GM12878 (cell line): ENCODE data around the gene ANKHD1. TPM values are rescaled to one million over a fixed set of nuclear protein-coding genes. Genes with fewer than 3 reads are reported as not detected.

ENCODE experiments used
- ATAC-seq: fragments of 200-7000 bp; cut with Tn5 transposase; 3 replicates; pipeline ENCODE4 v1.9.1; 2020; ENCODE audit warnings: mild to moderate bottlenecking, moderate library complexity
- BruUV-seq: library from RNA; stranded (reverse); fragments of 400-500 nt; replicated peaks from 2 replicates; lab custom pipeline; 2021; lab: Mats Ljungman, UMichigan
- CTCF ChIA-PET: fragments of 300-600 bp; sonication (Branson Sonifier 250); formaldehyde crosslinking; extraction: SDS; loops from one replicate; lab custom pipeline; 2021; ENCODE audit warnings: inconsistent platforms; lab: Yijun Ruan, JAX
- POLR2A ChIA-PET: fragments of 350-600 bp; formaldehyde crosslinking; extraction: SDS; loops from one replicate; lab custom pipeline; 2021; ENCODE audit warnings: inconsistent platforms; lab: Charles Lee
- RAD21 ChIA-PET: fragments of 300-600 bp; sonication (Branson Sonifier 250); formaldehyde crosslinking; loops from one replicate; lab custom pipeline; 2023; ENCODE audit warnings: antibody characterized with exemption; ENCODE audit not compliant: unreplicated experiment; lab: Charles Lee
- SMC1A ChIA-PET: fragments of 300-600 bp; sonication (Branson Sonifier 250); formaldehyde crosslinking; loops from one replicate; lab custom pipeline; 2023; ENCODE audit not compliant: unreplicated experiment, uncharacterized antibody; lab: Charles Lee
- DNase-seq: peaks from one replicate; pipeline ENCODE4 v3.0.0-alpha.2; 2011; ENCODE audit warnings: low read depth, low spot score
- FAIRE-seq: peaks from 3 replicates; lab custom pipeline; 2011; peaks lifted over from hg19 to GRCh38; lab: Jason Lieb, UNC
- H2AFZ ChIP-seq: 2 replicates; pipeline ENCODE4 v1.6.0; 2011; ENCODE audit warnings: low read depth, low read length, control low read depth; ENCODE audit not compliant: control insufficient read depth
- H3K27ac ChIP-seq: 2 replicates; pipeline ENCODE4 v1.5.1; 2011; ENCODE audit warnings: control low read depth; ENCODE audit not compliant: control insufficient read depth, insufficient read depth
- H3K27me3 ChIP-seq, 2 experiments: replicated peaks in 1 of 2; 2 replicates each; pipeline versions ENCODE4 v1.6.0 to v1.6.1; 2011; ENCODE audit warnings: low read length in 1 of 2; ENCODE audit not compliant: control insufficient read depth in 2 of 2, insufficient read depth in 2 of 2
- H3K36me3 ChIP-seq, 2 experiments: 2 replicates each; pipeline ENCODE4 v1.5.1; 2011; ENCODE audit warnings: low read length in 1 of 2; ENCODE audit not compliant: control insufficient read depth in 2 of 2, insufficient read depth in 2 of 2
- H3K4me1 ChIP-seq: 2 replicates; pipeline ENCODE4 v1.6.1; 2011; ENCODE audit warnings: mild to moderate bottlenecking, low read length, moderate library complexity, mixed read lengths; ENCODE audit not compliant: control insufficient read depth, insufficient read depth
- H3K4me2 ChIP-seq: 2 replicates; pipeline ENCODE4 v1.6.0; 2011; ENCODE audit warnings: control low read depth; ENCODE audit not compliant: control insufficient read depth, insufficient read depth
- H3K4me3 ChIP-seq: fragments of 200-600 bp; sonication (generic); 2 replicates; pipeline ENCODE4 v1.5.1; 2016
- H3K79me2 ChIP-seq: 2 replicates; pipeline ENCODE4 v1.6.0; 2011; ENCODE audit warnings: low read length; ENCODE audit not compliant: control insufficient read depth, insufficient read depth
- H3K9ac ChIP-seq: 2 replicates; pipeline ENCODE4 v1.8.0; 2011; ENCODE audit warnings: low read length, control low read depth, mixed read lengths; ENCODE audit not compliant: control insufficient read depth, insufficient read depth
- H3K9me3 ChIP-seq: replicated peaks from 3 replicates; pipeline ENCODE4 v1.5.1; 2011; ENCODE audit warnings: mild to moderate bottlenecking, low read length; ENCODE audit not compliant: control insufficient read depth, insufficient read depth
- H4K20me1 ChIP-seq: 2 replicates; pipeline ENCODE4 v1.6.0; 2011; ENCODE audit not compliant: control insufficient read depth, insufficient read depth
- ESRRA ChIP-seq: IDR thresholded peaks from 2 replicates; pipeline ENCODE4 v1.6.1; 2012; ENCODE audit warnings: mild to moderate bottlenecking, low read length, improper control_type of control experiment
- HCFC1 ChIP-seq: fragments of 150-350 bp; IDR thresholded peaks from 2 replicates; pipeline ENCODE4 v1.6.1; 2014; ENCODE audit warnings: low read length
- HDAC2 ChIP-seq: fragments of 200-600 bp; sonication (generic); IDR thresholded peaks from 2 replicates; pipeline ENCODE4 v1.6.1; 2017
- RBBP5 ChIP-seq: fragments of 200-600 bp; sonication (generic); conservative IDR thresholded peaks from 2 replicates; pipeline ENCODE4 v1.6.1; 2016
- SREBF1 ChIP-seq: IDR thresholded peaks from 2 replicates; pipeline ENCODE4 v1.6.1; 2012; ENCODE audit warnings: mild to moderate bottlenecking, low read length
- STAT1 ChIP-seq: fragments of 450-650 bp; conservative IDR thresholded peaks from 2 replicates; pipeline ENCODE4 v1.6.1; 2014; ENCODE audit warnings: antibody characterized with exemption, mild to moderate bottlenecking
- TAF1 ChIP-seq: IDR thresholded peaks from 2 replicates; pipeline ENCODE4 v1.6.1; 2011; ENCODE audit warnings: mild to moderate bottlenecking, low read depth, low read length, borderline replicate concordance
- ZSCAN29 ChIP-seq: fragments of 450-650 bp; IDR thresholded peaks from 2 replicates; pipeline ENCODE4 v1.6.1; 2017; ENCODE audit warnings: mild to moderate bottlenecking, moderate library complexity
- WGBS: methylation state at CpG from one replicate; pipeline ENCODE4 v1.1.6; 2016; ENCODE audit warnings: low lambda C conversion rate; ENCODE audit not compliant: insufficient replicate concordance, insufficient coverage; ENCODE audit errors: missing lambda C conversion rate; 5-methylcytosine and 5-hydroxymethylcytosine counted together
- in situ Hi-C: fragments of 300-500 bp; cut with MboI; formaldehyde crosslinking; loops from 9 replicates; pipeline ENCODE4 v1.14.3; 2018; ENCODE audit warnings: mixed read lengths
- intact Hi-C: fragments of 100-400 bp; cut with micrococcal nuclease; formaldehyde crosslinking; loops from one replicate; pipeline ENCODE4 v1.14.2; 2022; ENCODE audit not compliant: unreplicated experiment
- polyA plus RNA-seq, 11 experiments: library from polyadenylated mRNA; depleted of rRNA in 4 of 11; unstranded in 6 of 11; stranded (reverse) in 5 of 11; fragments of >200 nt; fragmentation: Nextera tagmentation in 4 of 11; fragmentation: Illumina TruSeq in 1 of 11; extraction: Ambion mirVana in 4 of 11; extraction: Trizol in 1 of 11; gene quantifications; 1 replicate in 1 of 11; 2 replicates in 10 of 11; pipeline versions ENCODE4 v1.2.1 to v1.2.3, GENCODE V29; 2011 to 2016; ENCODE audit warnings: inconsistent platforms in 2 of 11, missing spikeins in 2 of 11, low read depth in 1 of 11
- total RNA-seq, 4 experiments: library from RNA; depleted of rRNA in 3 of 4; stranded (reverse); fragments of >200 nt in 3 of 4; fragmentation: Illumina TruSeq in 1 of 4; extraction: Trizol in 1 of 4; gene quantifications; 2 replicates each; pipeline versions ENCODE4 v1.2.1 to v1.2.3, GENCODE V29; 2013 to 2021
- TF ChIP-seq, protein P1 (sequence below): fragments of 450-650 bp; IDR thresholded peaks from 2 replicates; pipeline ENCODE4 v1.6.1; 2017; ENCODE audit warnings: low read depth, mild to moderate bottlenecking, moderate library complexity
- TF ChIP-seq, protein P2 (sequence below): fragments of 150-350 bp; IDR thresholded peaks from 2 replicates; pipeline ENCODE4 v1.6.1; 2016; ENCODE audit warnings: low read depth, low read length

ANKHD1 gene
- total and polyA plus RNA-seq, 10 of the 15 experiments (the other 5 are each of a cell fraction or from before 2014, with no cell fraction given) = 31.6 to 96.8 (median 74.3) TPM

DNA sequence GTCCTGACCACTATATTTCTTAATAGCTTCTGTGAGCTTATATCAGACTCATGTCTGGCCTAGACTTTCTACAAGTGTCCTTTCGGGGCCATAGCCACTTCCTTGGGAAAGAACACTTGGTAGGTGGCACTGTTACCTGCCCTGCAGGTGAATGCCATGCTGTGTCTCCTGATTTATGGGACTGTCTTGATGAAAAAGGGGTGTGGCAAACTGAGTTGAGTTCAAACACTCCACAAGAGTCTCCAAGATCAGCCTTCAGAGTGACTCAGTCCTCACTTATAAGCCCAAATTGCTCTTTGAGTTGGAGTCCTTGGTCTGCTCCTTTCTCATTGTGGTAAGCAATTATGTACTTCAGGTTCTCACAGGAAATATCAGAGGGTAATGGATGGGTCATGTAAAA lies 9.9 kb upstream of the ANKHD1 start:
- POLR2A ChIA-PET = no interaction called here
- CTCF ChIA-PET = interaction anchor here (1.0 kb wide), 1 partner anchor 28 kb away, joined by 4 read pairs; no protein-coding TSS in a partner anchor
- H2AFZ ChIP-seq = no peak overlapping the region
- no peaks in the 10 kb centered on the region for H4K20me1 ChIP-seq
- intact Hi-C loops = no loop called here
- no peaks in the 10 kb centered on the region for H3K79me2 ChIP-seq
- H3K36me3 ChIP-seq = no peaks in the 10 kb centered on the region
- WGBS = 95% methylated on average over 1 of the region's 1 CpG
- H3K9ac ChIP-seq = no peak overlapping the region
- in situ Hi-C loops = no loop called here
- no peaks in the 10 kb centered on the region for H3K27me3 ChIP-seq
- no peak overlapping the region for H3K4me3 ChIP-seq
- no peak overlapping the region for H3K4me2 ChIP-seq
- H3K9me3 ChIP-seq = no peaks in the 10 kb centered on the region
- SMC1A ChIA-PET = no interaction called here
- no TSS peak for BruUV-seq
- H3K4me1 ChIP-seq = no peaks in the 10 kb centered on the region
- H3K27ac ChIP-seq = no peak overlapping the region
- ATAC-seq = no peak
- no peak for TF ChIP-seq ESRRA
- TF ChIP-seq RBBP5 = no peak
- TF ChIP-seq TAF1 = no peak
- TF ChIP-seq, protein P1, sequence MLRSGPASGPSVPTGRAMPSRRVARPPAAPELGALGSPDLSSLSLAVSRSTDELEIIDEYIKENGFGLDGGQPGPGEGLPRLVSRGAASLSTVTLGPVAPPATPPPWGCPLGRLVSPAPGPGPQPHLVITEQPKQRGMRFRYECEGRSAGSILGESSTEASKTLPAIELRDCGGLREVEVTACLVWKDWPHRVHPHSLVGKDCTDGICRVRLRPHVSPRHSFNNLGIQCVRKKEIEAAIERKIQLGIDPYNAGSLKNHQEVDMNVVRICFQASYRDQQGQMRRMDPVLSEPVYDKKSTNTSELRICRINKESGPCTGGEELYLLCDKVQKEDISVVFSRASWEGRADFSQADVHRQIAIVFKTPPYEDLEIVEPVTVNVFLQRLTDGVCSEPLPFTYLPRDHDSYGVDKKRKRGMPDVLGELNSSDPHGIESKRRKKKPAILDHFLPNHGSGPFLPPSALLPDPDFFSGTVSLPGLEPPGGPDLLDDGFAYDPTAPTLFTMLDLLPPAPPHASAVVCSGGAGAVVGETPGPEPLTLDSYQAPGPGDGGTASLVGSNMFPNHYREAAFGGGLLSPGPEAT = no peak
- TF ChIP-seq, protein P2, sequence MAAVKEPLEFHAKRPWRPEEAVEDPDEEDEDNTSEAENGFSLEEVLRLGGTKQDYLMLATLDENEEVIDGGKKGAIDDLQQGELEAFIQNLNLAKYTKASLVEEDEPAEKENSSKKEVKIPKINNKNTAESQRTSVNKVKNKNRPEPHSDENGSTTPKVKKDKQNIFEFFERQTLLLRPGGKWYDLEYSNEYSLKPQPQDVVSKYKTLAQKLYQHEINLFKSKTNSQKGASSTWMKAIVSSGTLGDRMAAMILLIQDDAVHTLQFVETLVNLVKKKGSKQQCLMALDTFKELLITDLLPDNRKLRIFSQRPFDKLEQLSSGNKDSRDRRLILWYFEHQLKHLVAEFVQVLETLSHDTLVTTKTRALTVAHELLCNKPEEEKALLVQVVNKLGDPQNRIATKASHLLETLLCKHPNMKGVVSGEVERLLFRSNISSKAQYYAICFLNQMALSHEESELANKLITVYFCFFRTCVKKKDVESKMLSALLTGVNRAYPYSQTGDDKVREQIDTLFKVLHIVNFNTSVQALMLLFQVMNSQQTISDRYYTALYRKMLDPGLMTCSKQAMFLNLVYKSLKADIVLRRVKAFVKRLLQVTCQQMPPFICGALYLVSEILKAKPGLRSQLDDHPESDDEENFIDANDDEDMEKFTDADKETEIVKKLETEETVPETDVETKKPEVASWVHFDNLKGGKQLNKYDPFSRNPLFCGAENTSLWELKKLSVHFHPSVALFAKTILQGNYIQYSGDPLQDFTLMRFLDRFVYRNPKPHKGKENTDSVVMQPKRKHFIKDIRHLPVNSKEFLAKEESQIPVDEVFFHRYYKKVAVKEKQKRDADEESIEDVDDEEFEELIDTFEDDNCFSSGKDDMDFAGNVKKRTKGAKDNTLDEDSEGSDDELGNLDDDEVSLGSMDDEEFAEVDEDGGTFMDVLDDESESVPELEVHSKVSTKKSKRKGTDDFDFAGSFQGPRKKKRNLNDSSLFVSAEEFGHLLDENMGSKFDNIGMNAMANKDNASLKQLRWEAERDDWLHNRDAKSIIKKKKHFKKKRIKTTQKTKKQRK = no peak
- TF ChIP-seq SREBF1 = no peak
- no peak for TF ChIP-seq ZSCAN29
- TF ChIP-seq HCFC1 = no peak
- TF ChIP-seq STAT1 = no peak
- no peak for TF ChIP-seq HDAC2
- no peak for DNase-seq
- FAIRE-seq = no peak
- RAD21 ChIA-PET = no interaction called here
